NCI-H748 treated with DMSO at 0.1 percent for 48 hours (cell line): ENCODE data around the gene C2orf42.
"Not testable (repeated sequence)": the region's sequence is repeated elsewhere in the genome, so short reads cannot be mapped to it uniquely, and the experiment has no call there.

Source experiments
- DNase-seq: peaks from one replicate; lab custom pipeline; 2025; lab: John Stamatoyannopoulos, UW

Gene C2orf42

GRCh38 chr2:70190418-70191243 is at the start of gene C2orf42:
C2orf42 (minus strand) TSS chr2:70191019; CDS start chr2:70181985, 9,034 bp downstream.
- DNase-seq = peak; percentile 72

GRCh38 chr2:70240599-70240998 is 49.8 kb upstream of the C2orf42 start:
- DNase-seq = no peak

- no peak for DNase-seq
Measured at GRCh38 chr2:70233926-70234325, 43.1 kb upstream of the C2orf42 start.

GRCh38 chr2:70226781-70227180 is 36.0 kb upstream of the C2orf42 start:
- DNase-seq = no peak

GRCh38 chr2:70223305-70223704 is 32.5 kb upstream of the C2orf42 start:
- DNase-seq = not testable (repeated sequence)

GRCh38 chr2:70214953-70215549 is 24.2 kb upstream of the C2orf42 start:
- no peak for DNase-seq

- no peak for DNase-seq
Measured at GRCh38 chr2:70214365-70214764, 23.5 kb upstream of the C2orf42 start.

GRCh38 chr2:70212298-70212932 is 21.6 kb upstream of the C2orf42 start:
- DNase-seq = no peak

GRCh38 chr2:70211595-70211994 is 20.8 kb upstream of the C2orf42 start:
- no peak for DNase-seq

- DNase-seq = no peak
Measured at GRCh38 chr2:70204452-70204851, 13.6 kb upstream of the C2orf42 start.

GRCh38 chr2:70203086-70203485 is 12.3 kb upstream of the C2orf42 start:
- DNase-seq = no peak

- no peak for DNase-seq
Measured at GRCh38 chr2:70202236-70202806, 11.5 kb upstream of the C2orf42 start.

GRCh38 chr2:70201831-70202230 is 11.0 kb upstream of the C2orf42 start:
- DNase-seq = no peak

- no peak for DNase-seq
Measured at GRCh38 chr2:70201225-70201768, 10.5 kb upstream of the C2orf42 start.

- DNase-seq = no peak
Measured at GRCh38 chr2:70199320-70199864, 8.6 kb upstream of the C2orf42 start.

GRCh38 chr2:70192516-70192915 is 1.7 kb upstream of the C2orf42 start:
- DNase-seq = no peak

GRCh38 chr2:70191244-70191735 is 471 bp upstream of the C2orf42 start:
- DNase-seq = no peak

GRCh38 chr2:70188460-70188859 is 2.4 kb downstream of the C2orf42 start:
- no peak for DNase-seq

GRCh38 chr2:70187170-70187569 is 3.6 kb downstream of the C2orf42 start:
- DNase-seq = not testable (repeated sequence)

GRCh38 chr2:70182689-70183088 is 8.1 kb downstream of the C2orf42 start:
- DNase-seq = no peak

GRCh38 chr2:70181363-70181956 is 9.4 kb downstream of the C2orf42 start:
- DNase-seq = no peak

- no peak for DNase-seq
Measured at GRCh38 chr2:70173520-70173919, 17.3 kb downstream of the C2orf42 start.
